SK-N-SH treated with all-trans-retinoic acid at 6 μM for 48 hours (cell line): Measurements from ENCODE around the gene MED12.

ENCODE experiments used
- ESRRG ChIP-seq: fragments of 250-450 bp; sonication (Bioruptor Pico); IDR thresholded peaks from 2 replicates; pipeline ENCODE4 v1.6.1; 2021; ENCODE audit warnings: mild to moderate bottlenecking
- GLIS3 ChIP-seq: fragments of 250-450 bp; sonication (Bioruptor Pico); IDR thresholded peaks from 2 replicates; pipeline ENCODE4 v1.5.0; 2020; ENCODE audit warnings: mild to moderate bottlenecking, moderate library complexity
- ZFP3 ChIP-seq: fragments of 250-450 bp; sonication (Bioruptor Pico); IDR thresholded peaks from 2 replicates; pipeline ENCODE4 v1.5.0; 2020; ENCODE audit warnings: mild to moderate bottlenecking, moderate library complexity

DNA sequence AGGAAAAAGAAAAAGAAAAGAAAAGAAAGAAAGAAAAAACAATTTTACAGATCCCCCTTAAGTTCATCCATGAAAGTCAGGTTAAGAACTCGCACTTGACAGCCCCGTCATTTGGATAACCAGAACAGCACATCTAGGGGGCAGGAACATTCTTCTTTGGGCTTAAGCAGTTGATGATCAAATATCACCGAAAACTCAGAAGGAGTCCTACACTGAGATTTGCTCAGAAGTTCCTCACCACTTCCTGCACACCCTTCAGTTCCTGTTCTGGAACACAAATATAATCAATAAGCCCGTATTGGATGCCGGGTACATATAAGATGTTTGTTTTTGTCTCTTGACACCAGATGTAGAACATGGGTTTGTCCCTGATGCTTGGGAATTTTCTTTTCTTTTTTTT is 40.9 kb downstream of the MED12 start:
- TF ChIP-seq ZFP3 (CRISPR knock-in tag) = no peak
- no peak for TF ChIP-seq ESRRG (CRISPR knock-in tag)
- TF ChIP-seq GLIS3 (CRISPR knock-in tag) = no peak
